ENCODE results near the gene IL36A.

IL36A gene

DNA sequence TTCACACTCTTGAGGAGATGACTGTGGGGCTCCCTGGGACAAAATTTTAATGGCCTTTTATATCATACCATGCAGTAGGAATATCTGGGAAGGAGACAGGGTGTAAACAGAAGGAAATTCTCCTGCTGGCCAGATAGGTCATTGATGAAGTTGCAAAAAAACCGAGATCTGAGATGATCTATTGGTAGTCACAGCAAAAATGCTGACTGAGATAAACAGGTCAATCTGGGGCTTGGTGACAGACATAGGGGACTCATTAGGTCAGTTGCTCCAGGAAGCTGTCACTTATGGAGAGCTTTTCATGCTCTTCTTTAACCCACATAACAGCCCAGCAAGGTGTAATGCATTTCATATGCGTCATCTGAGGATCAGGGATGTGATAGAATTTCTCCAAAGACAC is 2.6 kb upstream of the IL36A start:
- DNase-seq (ENCODE audit: low read depth, low spot score): no peak
- H3K36me3 ChIP-seq (ENCODE audit: insufficient read depth, insufficient read length, low read length): no peaks in the 10 kb centered on the region
- peaks cover 26% of the 10 kb centered on the region; the same call in 1 of the 2 replicates for H3K9me3 ChIP-seq (ENCODE audit: insufficient read depth, low read length)
- no peaks in the 10 kb centered on the region for H3K4me1 ChIP-seq (ENCODE audit: insufficient read depth, insufficient read length)
- H3K9ac ChIP-seq (ENCODE audit: insufficient read length, low read depth): no peak overlapping the region
- H3K27me3 ChIP-seq (ENCODE audit: insufficient read depth, insufficient read length): no peaks in the 10 kb centered on the region
- H3K4me3 ChIP-seq (ENCODE audit: insufficient read length, low read depth): no peak overlapping the region
- TF ChIP-seq ZNF274 (IDR thresholded peaks at IDR 0.05; ENCODE audit: low read depth, low read length) (no peak), SUZ12 (IDR thresholded peaks at IDR 0.05; ENCODE audit: extremely low read depth, insufficient read depth, insufficient read length) (no peak), YY1 (IDR thresholded peaks at IDR 0.05; ENCODE audit: insufficient read depth, insufficient read length) (no peak)

DNA sequence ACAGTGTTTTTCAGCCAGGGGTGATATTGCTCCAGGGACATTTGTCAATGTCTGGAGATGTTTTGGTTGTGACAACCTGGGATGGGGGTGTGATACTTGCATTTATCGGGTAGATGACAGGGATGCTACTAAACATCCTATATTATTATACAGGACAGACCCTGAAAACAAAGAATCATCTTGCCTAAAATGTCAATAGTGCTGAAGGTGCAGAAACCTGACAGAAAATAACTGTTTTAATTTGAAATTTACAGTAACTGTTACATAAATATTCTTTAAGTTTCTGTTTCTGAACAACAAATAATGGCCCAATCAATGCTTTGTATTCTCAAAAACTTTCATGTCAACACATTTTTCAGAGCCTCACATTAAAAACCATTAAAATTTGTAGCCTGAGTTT is 2.0 kb downstream of the IL36A start:
- no peak for DNase-seq (ENCODE audit: low read depth, low spot score)
- H3K4me1 ChIP-seq (ENCODE audit: insufficient read depth, insufficient read length): no peaks in the 10 kb centered on the region
- no peaks in the 10 kb centered on the region for H3K27me3 ChIP-seq (ENCODE audit: insufficient read depth, insufficient read length)
- TF ChIP-seq YY1 (IDR thresholded peaks at IDR 0.05; ENCODE audit: insufficient read depth, insufficient read length) (no peak), SUZ12 (IDR thresholded peaks at IDR 0.05; ENCODE audit: extremely low read depth, insufficient read depth, insufficient read length) (no peak)
- H3K9ac ChIP-seq (ENCODE audit: insufficient read length, low read depth): no peak overlapping the region
- H3K9me3 ChIP-seq (ENCODE audit: insufficient read depth, low read length): no peaks in the 10 kb centered on the region
- no peak overlapping the region for H3K4me3 ChIP-seq (ENCODE audit: insufficient read length, low read depth)
- no peaks in the 10 kb centered on the region for H3K36me3 ChIP-seq (ENCODE audit: insufficient read depth, insufficient read length, low read length)

DNA sequence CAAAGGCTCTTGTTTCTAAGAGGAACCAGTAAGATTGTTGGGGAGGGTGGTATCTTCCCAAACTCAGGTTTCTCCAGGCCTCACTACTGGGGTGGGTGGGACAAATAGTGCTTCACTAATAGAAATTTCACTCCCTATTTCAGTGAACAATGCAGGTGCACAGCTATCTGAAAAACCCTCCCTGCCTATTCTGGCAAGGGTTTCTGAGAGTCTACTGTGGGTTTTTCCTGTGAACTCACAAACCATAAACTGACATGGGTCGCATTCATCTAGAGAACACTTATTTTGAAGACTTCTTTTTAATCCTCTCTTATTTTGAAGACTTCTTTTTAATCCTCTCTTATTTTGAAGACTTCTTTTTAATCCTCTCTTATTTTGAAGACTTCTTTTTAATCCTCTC is 4.4 kb downstream of the IL36A start:
- H3K9me3 ChIP-seq (ENCODE audit: insufficient read depth, low read length): no peaks in the 10 kb centered on the region
- no peaks in the 10 kb centered on the region for H3K27me3 ChIP-seq (ENCODE audit: insufficient read depth, insufficient read length)
- no peaks in the 10 kb centered on the region for H3K4me1 ChIP-seq (ENCODE audit: insufficient read depth, insufficient read length)
- no peak for TF ChIP-seq SUZ12 (IDR thresholded peaks at IDR 0.05; ENCODE audit: extremely low read depth, insufficient read depth, insufficient read length)
- TF ChIP-seq YY1 (IDR thresholded peaks at IDR 0.05; ENCODE audit: insufficient read depth, insufficient read length): no peak
- TF ChIP-seq ZNF274 (IDR thresholded peaks at IDR 0.05; ENCODE audit: low read depth, low read length): no peak
- H3K36me3 ChIP-seq (ENCODE audit: insufficient read depth, insufficient read length, low read length): no peaks in the 10 kb centered on the region
- no peak overlapping the region for H3K9ac ChIP-seq (ENCODE audit: insufficient read length, low read depth)
- no peak overlapping the region for H3K4me3 ChIP-seq (ENCODE audit: insufficient read length, low read depth)
- DNase-seq (ENCODE audit: low read depth, low spot score): no peak

DNA sequence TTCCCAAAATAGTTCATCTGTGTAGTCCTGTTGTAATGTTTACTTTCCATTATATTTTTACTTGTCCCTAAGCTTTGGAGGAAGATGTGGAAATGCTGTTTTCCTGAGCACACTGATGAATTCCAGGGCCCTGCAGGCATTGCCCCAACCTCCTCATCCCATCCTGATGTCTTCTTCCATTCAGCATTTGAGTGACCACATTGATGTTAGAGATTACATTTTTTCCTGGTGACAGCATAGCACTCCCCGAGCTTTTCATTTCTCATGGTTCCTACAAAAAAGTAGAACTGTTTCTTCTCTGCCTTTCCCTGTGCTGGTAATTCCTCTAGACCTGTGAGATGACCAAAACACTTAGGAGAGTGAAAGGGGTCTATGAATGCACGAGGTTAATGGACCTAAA is 4.8 kb downstream of the IL36A start:
- Histone ChIP-seq H3K27me3 (ENCODE audit: insufficient read depth, insufficient read length) (no peaks in the 10 kb centered on the region), H3K4me1 (ENCODE audit: insufficient read depth, insufficient read length) (no peaks in the 10 kb centered on the region), H3K9ac (ENCODE audit: insufficient read length, low read depth) (no peak overlapping the region), H3K4me3 (ENCODE audit: insufficient read length, low read depth) (no peak overlapping the region), H3K36me3 (ENCODE audit: insufficient read depth, insufficient read length, low read length) (no peaks in the 10 kb centered on the region), H3K9me3 (ENCODE audit: insufficient read depth, low read length) (no peaks in the 10 kb centered on the region)
- TF ChIP-seq YY1 (IDR thresholded peaks at IDR 0.05; ENCODE audit: insufficient read depth, insufficient read length) (no peak), SUZ12 (IDR thresholded peaks at IDR 0.05; ENCODE audit: extremely low read depth, insufficient read depth, insufficient read length) (no peak), ZNF274 (IDR thresholded peaks at IDR 0.05; ENCODE audit: low read depth, low read length) (no peak)
- no peak for DNase-seq (ENCODE audit: low read depth, low spot score)

DNA sequence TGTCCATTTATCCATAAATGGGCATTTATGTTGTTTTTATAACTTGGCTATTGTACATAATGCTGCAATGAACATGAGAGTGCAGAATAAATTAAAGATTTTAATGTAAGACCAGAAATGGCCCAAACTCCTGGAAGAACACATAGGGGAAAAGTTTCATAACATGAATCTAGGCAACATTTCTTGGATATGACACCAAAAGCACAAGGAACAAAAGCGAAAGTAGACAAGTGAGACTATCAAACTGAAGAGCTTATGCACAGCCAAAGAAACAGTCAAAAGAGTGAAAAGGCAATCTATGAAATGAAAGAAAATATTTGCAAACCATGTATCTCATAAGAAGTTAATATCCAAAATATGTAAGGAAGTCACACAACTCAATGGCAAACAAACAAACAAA is 5.8 kb downstream of the IL36A start:
- H3K9me3 ChIP-seq (ENCODE audit: insufficient read depth, low read length): no peaks in the 10 kb centered on the region
- H3K9ac ChIP-seq (ENCODE audit: insufficient read length, low read depth): no peak overlapping the region
- TF ChIP-seq YY1 (IDR thresholded peaks at IDR 0.05; ENCODE audit: insufficient read depth, insufficient read length) (no peak), ZNF274 (IDR thresholded peaks at IDR 0.05; ENCODE audit: low read depth, low read length) (no peak), SUZ12 (IDR thresholded peaks at IDR 0.05; ENCODE audit: extremely low read depth, insufficient read depth, insufficient read length) (no peak)

DNA sequence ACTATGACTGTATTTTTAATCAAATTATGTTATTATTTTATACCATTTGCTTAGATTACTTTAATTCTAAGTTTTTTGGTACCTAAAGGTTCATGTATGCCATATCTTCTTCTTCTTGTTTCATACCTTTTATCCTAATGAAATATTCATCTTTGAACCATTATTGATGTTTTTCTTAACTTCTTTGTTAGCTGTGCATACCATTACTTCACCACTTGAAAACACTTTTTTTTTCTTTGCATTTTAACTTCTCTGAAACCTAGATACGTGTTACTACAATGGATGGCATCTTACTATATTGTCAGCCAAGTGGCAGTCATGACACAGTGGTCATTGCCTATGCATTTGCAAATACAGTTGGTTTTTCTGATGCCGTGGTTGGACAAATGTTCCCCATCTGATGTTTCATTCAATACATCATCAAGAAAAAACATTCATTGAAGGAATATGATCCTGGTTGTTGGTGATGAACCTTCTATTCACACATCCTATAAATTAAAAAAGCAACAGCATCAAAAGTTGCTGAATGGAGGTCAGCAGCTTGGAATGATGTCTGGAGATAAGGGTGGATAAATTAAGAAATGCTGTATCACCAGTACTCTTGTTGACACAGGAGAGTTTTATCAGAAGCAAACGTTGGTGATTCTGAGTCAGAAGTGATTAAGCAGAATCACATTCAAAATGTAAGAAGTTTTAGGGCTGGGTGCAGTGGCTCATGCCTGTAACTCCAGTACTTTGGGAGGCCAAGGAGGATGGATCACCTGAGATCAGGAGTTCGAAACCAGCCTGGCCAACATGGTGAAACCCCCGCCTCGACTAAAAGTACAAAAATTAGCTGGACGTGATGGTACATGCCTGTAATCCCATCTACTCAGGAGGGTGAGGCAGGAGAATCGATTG is 7.4 kb downstream of the IL36A start:
- Histone ChIP-seq H3K27me3 (ENCODE audit: insufficient read depth, insufficient read length) (peaks cover 5% of the 10 kb centered on the region), H3K36me3 (ENCODE audit: insufficient read depth, insufficient read length, low read length) (no peaks in the 10 kb centered on the region), H3K9ac (ENCODE audit: insufficient read length, low read depth) (no peak overlapping the region), H3K4me3 (ENCODE audit: insufficient read length, low read depth) (no peak overlapping the region), H3K4me1 (ENCODE audit: insufficient read depth, insufficient read length) (no peaks in the 10 kb centered on the region), H3K9me3 (ENCODE audit: insufficient read depth, low read length) (no peaks in the 10 kb centered on the region)
- DNase-seq (ENCODE audit: low read depth, low spot score): no peak
- TF ChIP-seq SUZ12 (IDR thresholded peaks at IDR 0.05; ENCODE audit: extremely low read depth, insufficient read depth, insufficient read length) (no peak), ZNF274 (IDR thresholded peaks at IDR 0.05; ENCODE audit: low read depth, low read length) (no peak), YY1 (IDR thresholded peaks at IDR 0.05; ENCODE audit: insufficient read depth, insufficient read length) (no peak)

More for the DNA sequence above, 5.8 kb downstream of the IL36A start:
- H3K4me1 ChIP-seq (ENCODE audit: insufficient read depth, insufficient read length): no peaks in the 10 kb centered on the region
- no peak for DNase-seq (ENCODE audit: low read depth, low spot score)
- no peaks in the 10 kb centered on the region for H3K36me3 ChIP-seq (ENCODE audit: insufficient read depth, insufficient read length, low read length)
- no peak overlapping the region for H3K4me3 ChIP-seq (ENCODE audit: insufficient read length, low read depth)
- peaks cover 3% of the 10 kb centered on the region for H3K27me3 ChIP-seq (ENCODE audit: insufficient read depth, insufficient read length)

DNA sequence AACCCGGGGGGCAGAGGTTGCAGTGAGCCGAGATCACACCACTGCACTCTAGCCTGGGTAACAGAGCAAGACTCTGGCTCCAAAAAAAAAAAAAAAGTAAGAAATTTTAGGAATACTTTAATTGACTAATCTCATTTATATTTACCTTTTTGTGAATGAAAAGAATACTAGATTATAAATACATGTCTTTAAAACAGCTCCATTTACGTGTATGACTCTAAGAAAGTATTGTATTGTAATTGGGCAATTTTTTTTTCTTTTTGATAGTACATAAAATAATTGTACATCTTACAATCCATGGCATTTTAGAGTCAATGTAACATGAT is 8.0 kb downstream of the IL36A start:
- Histone ChIP-seq H3K27me3 (ENCODE audit: insufficient read depth, insufficient read length) (peaks cover 8% of the 10 kb centered on the region), H3K4me3 (ENCODE audit: insufficient read length, low read depth) (no peak overlapping the region), H3K9me3 (ENCODE audit: insufficient read depth, low read length) (no peaks in the 10 kb centered on the region), H3K4me1 (ENCODE audit: insufficient read depth, insufficient read length) (no peaks in the 10 kb centered on the region), H3K36me3 (ENCODE audit: insufficient read depth, insufficient read length, low read length) (no peaks in the 10 kb centered on the region), H3K9ac (ENCODE audit: insufficient read length, low read depth) (no peak overlapping the region)
- TF ChIP-seq SUZ12 (IDR thresholded peaks at IDR 0.05; ENCODE audit: extremely low read depth, insufficient read depth, insufficient read length): no peak
- TF ChIP-seq ZNF274 (IDR thresholded peaks at IDR 0.05; ENCODE audit: low read depth, low read length): no peak
- no peak for TF ChIP-seq YY1 (IDR thresholded peaks at IDR 0.05; ENCODE audit: insufficient read depth, insufficient read length)
- DNase-seq (ENCODE audit: low read depth, low spot score): no peak

Measured in NT2/D1 (cell line).